ENCODE data around the gene ZNF821. TPM values are rescaled to one million over a fixed set of nuclear protein-coding genes. Genes with fewer than 3 reads are reported as not detected.

Gene ZNF821
- total RNA-seq, 4 donors from 2014 or later, result 4.0 to 19.4 (median 8.1) TPM

DNA sequence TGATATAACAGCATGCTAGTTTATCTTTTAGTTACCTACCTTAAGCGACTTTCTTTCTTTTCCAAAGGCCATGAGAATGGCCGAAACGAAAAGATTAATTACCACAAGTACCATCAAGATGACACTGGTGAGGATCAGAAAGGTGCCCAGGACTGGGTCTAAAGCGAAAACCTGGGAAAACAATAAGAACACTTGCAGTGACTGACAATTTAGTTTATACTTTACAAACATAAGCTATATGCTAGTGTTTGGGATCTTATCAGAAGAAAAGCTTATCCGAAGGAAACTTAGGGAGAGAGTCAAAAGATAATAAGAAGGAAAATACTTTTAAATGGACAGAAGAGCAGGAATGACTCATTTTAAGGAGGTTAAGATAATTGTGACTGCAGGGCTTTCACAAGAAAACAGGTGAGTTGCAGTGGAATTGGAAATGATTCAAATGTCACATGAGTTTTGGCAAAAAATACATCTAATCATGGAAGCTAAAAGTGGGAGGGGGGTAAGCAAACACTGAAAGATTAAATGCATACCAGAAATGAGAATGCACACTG is 46.1 kb upstream of the ZNF821 start:
- Histone ChIP-seq H3K4me3 (no peak overlapping the region), H3K4me1 (peaks cover 39 to 55% of the 10 kb centered on the region in 2 donors), H3K27me3 (no peaks in the 10 kb centered on the region), H3K9me3 (no peaks in the 10 kb centered on the region), H3K27ac (peak overlapping the region in 3 of 4 donors; percentile 44 to 67 (median 53)), H3K36me3 (peaks cover 0 to 40% of the 10 kb centered on the region in 2 donors)
- in situ Hi-C loops (cut with MboI; ENCODE audit: low sequenced_read_pairs in 4 of 4), result no loop called here
- DNase-seq (no peak), ATAC-seq (no peak)
- intact Hi-C loops (cut with DNase I; ENCODE audit: low total_unique reads), result no loop called here
- TF ChIP-seq, protein P1, sequence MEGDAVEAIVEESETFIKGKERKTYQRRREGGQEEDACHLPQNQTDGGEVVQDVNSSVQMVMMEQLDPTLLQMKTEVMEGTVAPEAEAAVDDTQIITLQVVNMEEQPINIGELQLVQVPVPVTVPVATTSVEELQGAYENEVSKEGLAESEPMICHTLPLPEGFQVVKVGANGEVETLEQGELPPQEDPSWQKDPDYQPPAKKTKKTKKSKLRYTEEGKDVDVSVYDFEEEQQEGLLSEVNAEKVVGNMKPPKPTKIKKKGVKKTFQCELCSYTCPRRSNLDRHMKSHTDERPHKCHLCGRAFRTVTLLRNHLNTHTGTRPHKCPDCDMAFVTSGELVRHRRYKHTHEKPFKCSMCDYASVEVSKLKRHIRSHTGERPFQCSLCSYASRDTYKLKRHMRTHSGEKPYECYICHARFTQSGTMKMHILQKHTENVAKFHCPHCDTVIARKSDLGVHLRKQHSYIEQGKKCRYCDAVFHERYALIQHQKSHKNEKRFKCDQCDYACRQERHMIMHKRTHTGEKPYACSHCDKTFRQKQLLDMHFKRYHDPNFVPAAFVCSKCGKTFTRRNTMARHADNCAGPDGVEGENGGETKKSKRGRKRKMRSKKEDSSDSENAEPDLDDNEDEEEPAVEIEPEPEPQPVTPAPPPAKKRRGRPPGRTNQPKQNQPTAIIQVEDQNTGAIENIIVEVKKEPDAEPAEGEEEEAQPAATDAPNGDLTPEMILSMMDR (IDR thresholded peaks at IDR 0.05 in 4 of 5, conservative IDR thresholded peaks at IDR 0.05 in 1 of 5), result no peak
- no peak for TF ChIP-seq POLR2A (IDR thresholded peaks at IDR 0.05)

DNA sequence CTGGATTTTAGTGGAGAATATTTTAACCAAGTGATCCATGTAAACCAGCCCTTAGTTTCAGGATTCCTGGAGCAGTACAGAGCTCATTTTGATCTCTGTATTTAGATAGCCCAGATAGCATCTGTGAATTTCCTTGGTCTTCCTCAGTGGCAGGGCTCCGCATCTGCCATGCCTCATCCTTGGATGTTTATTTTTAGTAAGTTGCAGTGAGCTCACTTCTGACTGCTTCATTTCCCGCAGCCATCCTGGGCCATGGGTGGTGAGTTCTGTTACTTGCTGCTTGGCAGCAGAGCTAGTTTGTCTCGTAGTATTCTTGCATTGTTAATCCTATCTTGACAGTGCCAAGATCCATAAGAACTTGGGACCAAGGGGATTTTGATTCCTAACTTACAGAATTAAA is 45.1 kb upstream of the ZNF821 start:
- DNase-seq, result peak in 1 of 2 donors; percentile 51
- in situ Hi-C loops (cut with MboI; ENCODE audit: low sequenced_read_pairs in 4 of 4) (no loop called here), intact Hi-C loops (cut with DNase I; ENCODE audit: low total_unique reads) (no loop called here)
- H3K9me3 ChIP-seq, result no peaks in the 10 kb centered on the region
- H3K4me1 ChIP-seq, result peaks cover 39 to 55% of the 10 kb centered on the region in 2 donors
- TF ChIP-seq, protein P1 (IDR thresholded peaks at IDR 0.05 in 4 of 5, conservative IDR thresholded peaks at IDR 0.05 in 1 of 5), result no peak
- TF ChIP-seq POLR2A (IDR thresholded peaks at IDR 0.05), result no peak
- H3K27me3 ChIP-seq, result no peaks in the 10 kb centered on the region
- no peak overlapping the region for H3K4me3 ChIP-seq
- ATAC-seq, result peak; percentile 66 to 89
- peaks cover 0 to 48% of the 10 kb centered on the region in 2 donors for H3K36me3 ChIP-seq
- H3K27ac ChIP-seq, result peak overlapping the region; percentile 44 to 69 (median 60)

DNA sequence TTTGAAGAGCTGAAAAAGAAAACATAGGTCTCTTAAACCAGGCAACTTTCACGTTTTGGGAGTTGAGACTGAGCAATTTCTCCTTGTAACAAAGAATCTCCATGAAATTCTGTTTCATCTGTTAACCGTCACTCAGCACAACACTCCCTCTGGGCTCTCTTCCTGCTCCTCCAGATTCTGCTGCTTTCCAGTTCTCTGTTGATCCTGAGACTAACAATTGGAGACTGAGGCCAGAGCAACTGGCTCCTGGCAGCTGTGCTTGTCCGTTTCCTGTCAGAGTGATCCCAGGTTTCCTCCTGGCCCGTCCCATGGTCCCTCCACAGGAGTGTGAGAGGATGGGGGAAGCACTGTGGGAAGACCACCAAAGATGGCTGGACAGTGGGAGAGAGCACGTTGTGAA is 43.8 kb upstream of the ZNF821 start:
- no peak for ATAC-seq
- Histone ChIP-seq H3K27me3 (no peaks in the 10 kb centered on the region), H3K9me3 (no peaks in the 10 kb centered on the region), H3K4me1 (peaks cover 39 to 48% of the 10 kb centered on the region in 2 donors), H3K4me3 (no peak overlapping the region), H3K27ac (peak overlapping the region; percentile 44 to 69 (median 60)), H3K36me3 (peaks cover 5 to 57% of the 10 kb centered on the region in 2 donors)
- in situ Hi-C loops (cut with MboI; ENCODE audit: low sequenced_read_pairs in 4 of 4), result no loop called here
- DNase-seq, result no peak
- no peak for TF ChIP-seq POLR2A (IDR thresholded peaks at IDR 0.05)
- TF ChIP-seq, protein P1 (IDR thresholded peaks at IDR 0.05 in 4 of 5, conservative IDR thresholded peaks at IDR 0.05 in 1 of 5), result no peak
- intact Hi-C loops (cut with DNase I; ENCODE audit: low total_unique reads), result loop anchor here (1.0 kb wide), 1 partner anchor 32 kb away; the partner anchor contains the start of gene IST1

DNA sequence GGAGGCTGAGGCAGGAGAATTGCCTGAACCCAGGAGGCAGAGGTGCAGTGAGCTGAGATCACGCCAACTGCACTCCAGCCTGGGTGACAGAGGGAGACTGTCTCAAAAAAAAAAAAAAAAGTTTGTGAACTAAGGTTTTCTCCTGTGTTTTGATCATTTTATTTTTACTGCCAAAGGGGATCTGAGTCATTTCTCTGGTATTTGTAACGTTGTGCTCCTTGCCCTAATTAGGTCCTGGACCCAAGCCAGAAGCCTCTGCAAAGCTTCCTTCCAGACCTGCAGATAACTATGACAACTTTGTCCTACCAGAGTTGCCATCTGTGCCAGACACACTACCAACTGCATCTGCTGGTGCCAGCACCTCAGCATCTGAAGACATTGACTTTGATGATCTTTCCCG is 43.4 kb upstream of the ZNF821 start:
- peaks cover 39 to 47% of the 10 kb centered on the region in 2 donors for H3K4me1 ChIP-seq
- in situ Hi-C loops (cut with MboI; ENCODE audit: low sequenced_read_pairs in 4 of 4), result no loop called here
- no peak for TF ChIP-seq POLR2A (IDR thresholded peaks at IDR 0.05)

DNA sequence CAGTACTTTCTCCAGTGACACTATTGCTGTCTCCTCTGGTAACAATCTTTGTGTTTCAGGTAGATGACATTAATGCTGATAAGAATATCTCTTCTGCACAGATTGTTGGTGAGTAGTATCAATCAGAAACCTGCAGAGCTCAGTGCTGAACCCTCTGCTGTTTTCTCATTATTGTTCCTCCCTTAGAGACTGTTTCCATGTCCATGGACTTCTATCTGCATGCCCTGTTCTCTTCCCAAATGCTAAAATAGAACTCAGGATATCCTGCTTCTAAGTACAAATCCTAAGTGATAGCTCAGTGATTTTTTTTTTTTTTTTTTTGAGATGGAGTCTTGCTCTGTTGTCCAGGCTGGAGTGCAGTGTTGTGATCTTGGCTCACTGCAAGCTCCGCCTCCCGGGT is 40.7 kb upstream of the ZNF821 start:
- Histone ChIP-seq H3K4me1 (peaks cover 29 to 35% of the 10 kb centered on the region in 2 donors), H3K9me3 (no peaks in the 10 kb centered on the region), H3K36me3 (peaks cover 5 to 88% of the 10 kb centered on the region in 2 donors), H3K27ac (peak overlapping the region in 1 of 4 donors; percentile 2), H3K27me3 (no peaks in the 10 kb centered on the region), H3K4me3 (no peak overlapping the region)
- TF ChIP-seq POLR2A (IDR thresholded peaks at IDR 0.05), result no peak
- TF ChIP-seq, protein P1 (IDR thresholded peaks at IDR 0.05 in 4 of 5, conservative IDR thresholded peaks at IDR 0.05 in 1 of 5), result no peak
- DNase-seq, result no peak
- in situ Hi-C loops (cut with MboI; ENCODE audit: low sequenced_read_pairs in 4 of 4) (no loop called here), intact Hi-C loops (cut with DNase I; ENCODE audit: low total_unique reads) (no loop called here)
- no peak for ATAC-seq

More for the DNA sequence above, 43.4 kb upstream of the ZNF821 start:
- Histone ChIP-seq H3K36me3 (peaks cover 5 to 61% of the 10 kb centered on the region in 2 donors), H3K4me3 (no peak overlapping the region), H3K27me3 (no peaks in the 10 kb centered on the region), H3K27ac (peak overlapping the region; percentile 44 to 69 (median 60)), H3K9me3 (no peaks in the 10 kb centered on the region)
- peak; percentile 36 to 53 for ATAC-seq
- DNase-seq, result peak; percentile 9 to 26
- intact Hi-C loops (cut with DNase I; ENCODE audit: low total_unique reads), result loop anchor here (1.0 kb wide), 1 partner anchor 32 kb away; the partner anchor contains the start of gene IST1
